Activated CD4-positive, alpha-beta T cell treated with anti-CD3 and anti-CD28 coated beads, Interleukin-2, Interleukin-4, amounts not matched to agents 100 ng/mL and 50 ng/mL, durations not matched to agents 16 hours and 8 hours (primary cell): ENCODE measurements around the gene RAB1B.
"Not testable (repeated sequence)": the region's sequence is repeated elsewhere in the genome, so short reads cannot be mapped to it uniquely, and the experiment has no call there.

ENCODE experiments used
- DNase-seq: peaks from one replicate; pipeline ENCODE4 v3.0.0-alpha.2; 2020; ENCODE audit warnings: low spot score

The RAB1B gene

GRCh38 chr11:66267379-66268243 lies 828 bp upstream of the RAB1B start:
- DNase-seq = peak; percentile 86

GRCh38 chr11:66268952-66269905 lies 790 bp downstream of the RAB1B start:
- peak; percentile 17 for DNase-seq

- no peak for DNase-seq
Measured at GRCh38 chr11:66271816-66272215, 3.4 kb downstream of the RAB1B start.

- no peak for DNase-seq
Measured at GRCh38 chr11:66272596-66272995, 4.2 kb downstream of the RAB1B start.

- no peak for DNase-seq
Measured at GRCh38 chr11:66274219-66274618, 5.8 kb downstream of the RAB1B start.

- DNase-seq = no peak
Measured at GRCh38 chr11:66275396-66275795, 7.0 kb downstream of the RAB1B start.

GRCh38 chr11:66275984-66276612 lies 7.7 kb downstream of the RAB1B start:
- DNase-seq = no peak

- not testable (repeated sequence) for DNase-seq
Measured at GRCh38 chr11:66276619-66277018, 8.2 kb downstream of the RAB1B start.

- not testable (repeated sequence) for DNase-seq
Measured at GRCh38 chr11:66277064-66277463, 8.6 kb downstream of the RAB1B start.

- no peak for DNase-seq
Measured at GRCh38 chr11:66277471-66278362, 9.3 kb downstream of the RAB1B start, which contains the start of gene CNIH2. Gene CNIH2, plus strand, starts transcription at chr11:66278175. Its CDS starts 282 bp downstream, at chr11:66278457.

GRCh38 chr11:66278363-66279091 lies 10.1 kb downstream of the RAB1B start:
- no peak for DNase-seq

GRCh38 chr11:66279092-66279734 lies 10.8 kb downstream of the RAB1B start:
- DNase-seq = no peak

- no peak for DNase-seq
Measured at GRCh38 chr11:66280428-66280827, 12.0 kb downstream of the RAB1B start.

GRCh38 chr11:66281001-66281400 lies 12.6 kb downstream of the RAB1B start:
- DNase-seq = no peak

GRCh38 chr11:66281776-66282467 lies 13.5 kb downstream of the RAB1B start:
- no peak for DNase-seq

- peak; percentile 99 for DNase-seq
Measured at GRCh38 chr11:66282468-66283455, 14.3 kb downstream of the RAB1B start.

GRCh38 chr11:66283461-66284105 lies 15.1 kb downstream of the RAB1B start:
- no peak for DNase-seq
